Lower lobe of right lung (tissue), 2 donors: ENCODE results near the gene GRIK4. TPM values are rescaled to one million over a fixed set of nuclear protein-coding genes. Genes with fewer than 3 reads are reported as not detected.
"Not testable (repeated sequence)": the region's sequence is repeated elsewhere in the genome, so short reads cannot be mapped to it uniquely, and the experiment has no call there.

Experiments
- ATAC-seq, 2 donors: fragments of 200-7000 bp; cut with Tn5 transposase; one replicate each; pipeline ENCODE4 v1.9.1; 2020 to 2022; ENCODE audit warnings: mild to moderate bottlenecking in 2 of 2, moderate library complexity in 2 of 2
- DNase-seq: peaks from one replicate; pipeline ENCODE4 v3.0.0-alpha.2; 2020
- H3K27ac ChIP-seq: fragments of 200-600 bp; one replicate; pipeline ENCODE4 v1.8.0; 2022
- H3K27me3 ChIP-seq: fragments of 200-600 bp; one replicate; pipeline ENCODE4 v1.8.0; 2022; ENCODE audit warnings: low read depth
- H3K36me3 ChIP-seq: fragments of 200-600 bp; one replicate; pipeline ENCODE4 v1.8.0; 2022; ENCODE audit warnings: mild to moderate bottlenecking
- H3K4me1 ChIP-seq: fragments of 200-600 bp; one replicate; pipeline ENCODE4 v1.8.0; 2022
- H3K4me3 ChIP-seq: fragments of 200-600 bp; one replicate; pipeline ENCODE4 v1.8.0; 2022; ENCODE audit warnings: mild to moderate bottlenecking
- H3K9me3 ChIP-seq: fragments of 200-600 bp; one replicate; pipeline ENCODE4 v1.8.0; 2022
- CTCF ChIP-seq: fragments of 200-600 bp; IDR thresholded peaks from one replicate; pipeline ENCODE4 v1.8.0; 2022; ENCODE audit warnings: antibody characterized with exemption, mild to moderate bottlenecking
- intact Hi-C: fragments of 100-400 bp; cut with DNase I; formaldehyde crosslinking; loops from one replicate; pipeline ENCODE4 v1.11.0; 2022
- total RNA-seq: library from RNA; stranded (reverse); fragmentation: NEBNext Ultra II Directional; extraction: Animal tissue kit (Norgen Biotek cat#: 25700); gene quantifications from one replicate; pipeline ENCODE4 v1.2.1, GENCODE V29; 2021
- donor health status: DM: no; HTN: yes; CAD: no; lungs with severe emphysema.

The GRIK4 gene
- total RNA-seq, 1 donor from 2014 or later: 2.2 TPM

DNA sequence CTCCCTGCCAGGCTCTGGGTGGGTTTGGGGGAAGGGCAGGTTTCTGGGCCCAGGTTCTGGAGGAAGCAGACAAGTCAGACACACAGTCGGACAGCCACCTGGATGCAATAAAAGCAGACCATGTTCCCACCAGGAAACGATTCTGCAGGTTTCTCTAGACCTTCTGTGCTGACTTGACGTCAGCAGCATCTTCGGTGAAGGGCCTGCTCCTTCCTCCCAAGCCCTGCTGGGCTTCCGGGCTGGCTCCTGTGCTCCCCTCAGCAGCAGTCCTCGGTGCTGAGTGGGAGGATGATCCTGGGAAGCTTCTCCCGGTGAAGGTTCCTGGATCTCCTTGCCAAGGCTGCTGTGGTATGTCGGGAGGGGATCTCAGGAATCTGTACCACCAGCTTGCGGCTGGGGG lies 240.0 kb downstream of the GRIK4 start:
- no peaks in the 10 kb centered on the region for H3K36me3 ChIP-seq
- no peak for DNase-seq
- no peaks in the 10 kb centered on the region for H3K4me1 ChIP-seq
- TF ChIP-seq CTCF: no peak
- ATAC-seq: no peak
- H3K27me3 ChIP-seq: peaks cover 17% of the 10 kb centered on the region
- H3K9me3 ChIP-seq: no peaks in the 10 kb centered on the region
- intact Hi-C loops: no loop called here
- H3K27ac ChIP-seq: no peak overlapping the region
- H3K4me3 ChIP-seq: no peak overlapping the region

- H3K27me3 ChIP-seq: peaks cover 17% of the 10 kb centered on the region
- TF ChIP-seq CTCF: no peak
- ATAC-seq: no peak
- no peak overlapping the region for H3K27ac ChIP-seq
- H3K4me1 ChIP-seq: no peaks in the 10 kb centered on the region
- no peak for DNase-seq
- no peaks in the 10 kb centered on the region for H3K36me3 ChIP-seq
- H3K9me3 ChIP-seq: no peaks in the 10 kb centered on the region
- intact Hi-C loops: no loop called here
- H3K4me3 ChIP-seq: no peak overlapping the region
Measured at GRCh38 chr11:120752668-120753067, 241.1 kb downstream of the GRIK4 start.

DNA sequence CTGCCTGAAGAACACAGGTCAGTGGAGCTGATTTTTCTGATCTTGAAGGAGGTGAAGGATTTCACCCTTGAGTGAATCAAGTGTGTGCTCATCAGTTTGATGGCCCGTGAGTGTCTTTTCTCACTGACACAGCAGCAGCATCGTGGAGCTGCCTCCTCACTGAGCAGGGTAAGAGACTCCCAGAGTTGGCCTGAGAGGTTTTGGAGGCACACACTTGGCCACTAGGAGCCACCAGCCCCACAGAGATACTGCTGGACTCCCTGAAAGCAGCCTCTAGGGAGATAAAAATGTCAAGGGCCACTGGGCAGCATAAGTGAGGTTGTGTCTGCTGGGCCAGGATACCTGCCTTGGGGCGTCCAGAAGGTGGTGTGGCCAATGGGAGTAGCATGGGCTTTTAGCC lies 245.4 kb downstream of the GRIK4 start:
- H3K4me1 ChIP-seq: no peaks in the 10 kb centered on the region
- ATAC-seq (no peak), DNase-seq (no peak)
- H3K36me3 ChIP-seq: no peaks in the 10 kb centered on the region
- H3K27me3 ChIP-seq: no peaks in the 10 kb centered on the region
- no peaks in the 10 kb centered on the region for H3K9me3 ChIP-seq
- H3K4me3 ChIP-seq: no peak overlapping the region
- intact Hi-C loops: no loop called here
- H3K27ac ChIP-seq: no peak overlapping the region
- no peak for TF ChIP-seq CTCF

- no peaks in the 10 kb centered on the region for H3K27me3 ChIP-seq
- H3K9me3 ChIP-seq: no peaks in the 10 kb centered on the region
- DNase-seq (no peak), ATAC-seq (no peak)
- intact Hi-C loops: no loop called here
- no peak for TF ChIP-seq CTCF
- H3K27ac ChIP-seq: no peak overlapping the region
- H3K36me3 ChIP-seq: no peaks in the 10 kb centered on the region
- H3K4me3 ChIP-seq: no peak overlapping the region
- H3K4me1 ChIP-seq: no peaks in the 10 kb centered on the region
Measured at GRCh38 chr11:120759046-120759445, 247.5 kb downstream of the GRIK4 start.

GRCh38 chr11:120765710-120766109 lies 254.2 kb downstream of the GRIK4 start:
- H3K4me1 ChIP-seq, intact Hi-C loops, H3K4me3 ChIP-seq, H3K36me3 ChIP-seq, H3K27ac ChIP-seq, ATAC-seq, H3K9me3 ChIP-seq, H3K27me3 ChIP-seq, DNase-seq: not testable (repeated sequence)

DNA sequence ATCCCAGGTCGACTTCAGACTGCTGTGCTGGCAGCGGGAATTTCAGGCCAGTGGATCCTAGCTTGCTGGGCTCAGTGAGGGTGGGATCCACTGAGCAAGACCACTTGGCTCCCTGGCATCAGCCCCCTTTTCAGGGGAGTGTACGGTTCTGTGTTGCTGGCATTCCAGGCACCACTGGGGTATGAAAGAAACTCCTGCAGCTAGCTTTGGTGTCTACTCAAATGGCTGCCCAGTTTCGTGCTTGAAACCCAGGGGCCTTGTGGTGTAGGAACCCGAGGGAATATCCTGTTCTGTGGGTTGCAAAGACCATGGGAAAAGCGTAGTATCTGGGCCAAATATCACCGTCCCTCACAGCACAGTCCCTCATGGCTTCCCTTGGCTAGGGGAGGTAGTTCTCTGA lies 254.8 kb downstream of the GRIK4 start:
- H3K4me3 ChIP-seq: no peak overlapping the region
- ATAC-seq (no peak), DNase-seq (no peak)
- no peaks in the 10 kb centered on the region for H3K9me3 ChIP-seq
- H3K27me3 ChIP-seq: peaks cover 7% of the 10 kb centered on the region
- H3K27ac ChIP-seq: no peak overlapping the region
- no peaks in the 10 kb centered on the region for H3K4me1 ChIP-seq
- intact Hi-C loops: no loop called here
- no peaks in the 10 kb centered on the region for H3K36me3 ChIP-seq
- TF ChIP-seq CTCF: no peak
